PFSK-1 (cell line): ENCODE results near the gene GABPB1.

Experiments used
- POLR2AphosphoS5 ChIP-seq: IDR thresholded peaks from 2 replicates; pipeline ENCODE4 v1.6.1; 2012; ENCODE audit warnings: low read depth, mild to moderate bottlenecking, control low read depth, low read length, moderate library complexity
- REST ChIP-seq, 2 experiments: IDR thresholded peaks; 2 replicates each; pipeline versions ENCODE4 v1.6.1 to v1.8.0; 2011 to 2012; ENCODE audit warnings: low read depth in 2 of 2, low read length in 2 of 2, control low read depth in 1 of 2, inconsistent platforms in 1 of 2, mild to moderate bottlenecking in 1 of 2, moderate library complexity in 1 of 2; ENCODE audit not compliant: insufficient read depth in 1 of 2
- TAF1 ChIP-seq: IDR thresholded peaks from 2 replicates; pipeline ENCODE4 v1.6.1; 2012; ENCODE audit warnings: low read length, control low read depth, borderline replicate concordance; ENCODE audit not compliant: insufficient read depth

- TF ChIP-seq POLR2AphosphoS5: no peak
- TF ChIP-seq TAF1: no peak
- no peak for TF ChIP-seq REST (IDR thresholded peaks at IDR 0.05; ENCODE audit: insufficient read depth in 1 of 2, low read depth in 2 of 2, low read length in 2 of 2)
Observed at GRCh38 chr15:50227076-50227475, 127.9 kb downstream of the GABPB1 start.
